ENCODE measurements around the gene TOMM22.

Gene TOMM22

DNA sequence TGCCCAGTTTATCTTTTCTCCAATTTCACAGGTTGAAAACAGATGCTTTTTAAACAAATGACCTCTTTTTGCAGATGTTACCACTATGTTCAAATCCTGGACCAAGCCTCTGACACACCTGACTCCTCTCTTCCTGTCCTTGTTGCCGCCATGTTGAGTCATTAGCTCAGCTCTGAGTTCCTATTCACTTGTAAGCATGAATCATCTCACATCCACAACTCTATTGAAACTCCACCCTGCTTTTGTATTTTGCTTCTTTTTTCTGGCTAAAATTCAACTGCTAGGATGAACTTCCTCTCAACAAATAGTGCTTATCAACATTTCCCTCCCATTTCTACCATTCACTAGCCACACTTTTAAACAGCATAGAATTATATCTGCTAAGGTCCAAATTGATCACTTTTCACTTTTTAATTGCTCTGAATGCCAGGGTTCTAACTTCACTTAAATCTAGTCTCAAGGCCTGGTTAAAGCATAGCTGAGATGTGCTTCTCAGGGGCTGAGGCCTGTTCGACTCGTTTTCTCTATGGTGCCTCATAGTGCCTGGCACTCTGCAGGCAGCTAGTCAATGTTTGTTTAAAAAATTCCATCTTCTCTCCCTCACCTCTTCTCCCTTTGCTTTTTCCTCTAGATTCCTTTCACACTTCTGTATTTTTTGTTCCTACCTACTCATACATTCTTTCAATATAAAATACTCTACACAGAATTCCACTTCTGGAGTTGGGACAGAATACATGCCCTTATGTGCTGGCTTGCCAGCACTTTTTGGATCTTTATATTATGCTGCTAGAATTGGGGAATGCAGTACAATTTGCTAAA lies 15.1 kb downstream of the TOMM22 start:
- DNase-seq, result no peak

DNA sequence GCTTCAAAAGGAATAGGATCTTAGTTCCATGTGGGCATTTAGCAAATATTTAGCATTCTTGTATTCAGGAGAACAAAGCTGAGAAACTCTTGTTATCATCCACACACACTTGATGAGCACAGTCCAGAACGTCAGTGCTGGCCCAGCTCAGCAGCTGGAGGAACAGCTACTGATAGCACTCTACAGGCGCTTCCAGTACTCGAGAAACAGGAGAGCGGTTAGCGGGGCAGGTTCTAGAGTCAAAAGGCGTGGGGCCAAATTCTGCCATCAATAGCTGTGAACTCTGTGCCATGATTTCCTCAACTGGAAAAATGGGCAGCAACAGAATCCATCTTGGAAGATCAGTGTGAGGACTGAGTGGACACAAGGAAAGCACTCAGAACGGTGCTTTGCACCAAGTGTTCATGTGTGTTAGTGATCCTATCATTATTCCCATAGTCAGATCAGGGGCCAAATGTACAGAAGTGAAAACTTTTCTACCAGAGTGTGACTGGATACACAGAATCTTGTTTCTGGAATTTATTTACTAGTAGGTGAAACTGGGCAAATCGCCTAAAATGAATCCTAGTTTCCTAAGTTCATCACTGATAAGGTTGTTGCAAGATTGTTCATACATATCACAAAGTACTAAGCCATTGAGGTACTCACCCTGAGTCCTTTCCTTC lies 15.8 kb downstream of the TOMM22 start:
- no peak for DNase-seq

DNA sequence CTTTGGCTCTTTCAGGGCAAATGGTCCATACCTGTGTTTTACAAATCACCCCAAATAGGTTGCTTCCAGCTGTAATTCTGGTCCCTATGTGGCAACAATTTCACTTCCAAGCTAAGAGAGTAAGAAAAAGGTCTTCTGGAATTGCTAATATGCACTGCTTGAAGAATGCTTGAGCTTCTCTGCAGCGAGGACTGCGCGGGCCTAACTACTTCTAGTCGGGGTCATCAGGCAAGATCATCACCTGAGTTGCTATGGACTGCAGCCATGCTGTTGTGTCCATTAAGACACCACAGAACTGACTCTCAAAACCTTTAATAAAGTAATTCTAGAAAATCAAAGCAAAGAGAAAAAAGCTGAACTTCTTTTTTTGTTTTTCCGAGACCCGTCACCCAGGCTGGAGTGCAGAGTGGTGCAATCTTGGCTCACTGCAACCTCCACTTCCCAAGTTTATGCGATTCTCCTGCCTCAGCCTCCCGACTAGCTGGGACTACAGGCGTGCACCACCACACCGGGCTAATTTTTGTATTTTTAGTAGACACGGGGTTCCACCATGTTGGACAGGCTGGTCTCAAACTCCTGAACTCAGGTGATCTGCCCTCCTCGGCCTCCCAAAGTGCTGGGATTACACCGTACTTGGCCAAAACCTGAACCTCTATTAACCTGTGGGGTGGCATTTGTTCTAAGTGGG lies 16.8 kb downstream of the TOMM22 start:
- no peak for DNase-seq

DNA sequence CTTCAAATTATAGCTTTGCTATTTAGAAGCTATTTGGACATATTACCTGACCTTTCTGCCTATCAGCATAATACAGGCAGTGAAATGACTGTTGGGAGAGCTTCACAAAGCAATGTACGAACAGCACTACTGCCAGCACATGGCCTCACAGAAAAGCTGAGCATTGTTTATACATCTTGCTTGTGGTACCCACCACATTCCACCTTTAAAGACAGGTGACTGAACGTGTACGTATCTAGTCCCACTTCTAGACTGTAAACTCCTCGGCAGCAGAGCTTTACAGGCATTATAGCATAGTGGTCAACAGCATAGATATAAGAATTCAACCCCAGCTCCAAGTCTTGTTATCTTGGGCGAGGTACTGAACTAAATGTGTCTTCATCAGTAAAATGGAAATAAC lies 17.4 kb downstream of the TOMM22 start:
- DNase-seq, result no peak

DNA sequence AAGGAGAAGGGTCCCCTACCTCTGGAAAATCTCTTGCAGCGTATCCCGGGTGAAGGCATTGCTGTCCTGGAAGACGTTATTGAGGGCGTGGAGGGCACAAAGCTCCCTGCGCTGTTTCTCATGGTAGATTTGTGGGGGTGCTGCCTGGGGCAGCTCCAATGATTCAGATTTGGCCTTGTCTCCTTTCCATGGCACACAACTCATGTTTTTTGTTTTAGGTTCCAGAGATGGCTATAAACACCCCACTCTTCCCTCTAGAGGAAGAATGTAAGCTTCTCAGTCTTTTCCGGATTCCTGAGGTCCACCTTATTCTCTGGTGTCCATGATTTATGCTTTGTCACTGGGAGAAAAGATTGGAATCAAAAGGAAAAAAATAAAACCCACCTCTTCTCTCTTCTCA lies 18.0 kb downstream of the TOMM22 start:
- DNase-seq, result no peak

DNA sequence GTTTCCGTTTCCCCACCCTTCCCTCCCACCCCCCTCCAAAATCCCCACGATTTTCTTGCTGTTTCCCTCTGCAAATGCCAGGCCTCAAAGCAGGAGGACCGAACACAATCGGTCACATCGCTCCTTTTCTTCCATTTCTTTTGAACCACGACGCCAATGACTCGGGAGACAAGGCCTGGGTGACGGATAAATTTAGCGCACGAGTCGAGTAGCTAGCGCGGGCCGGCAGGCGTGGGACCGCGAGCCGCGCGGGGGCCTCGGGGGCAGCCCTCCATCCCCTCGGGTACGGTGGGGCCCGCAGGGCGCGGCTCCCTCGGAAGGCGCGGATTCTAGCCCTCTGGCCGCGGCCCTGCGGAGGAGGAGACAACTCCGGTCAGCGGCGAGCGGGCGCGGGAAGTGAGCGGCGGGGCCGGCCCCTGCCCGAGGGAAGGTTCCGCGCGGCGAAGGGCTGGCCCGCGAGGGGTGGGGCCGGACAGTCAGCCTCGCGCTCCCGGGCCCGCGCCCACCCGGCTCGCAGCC lies 18.6 kb downstream of the TOMM22 start:
- no peak for DNase-seq

DNA sequence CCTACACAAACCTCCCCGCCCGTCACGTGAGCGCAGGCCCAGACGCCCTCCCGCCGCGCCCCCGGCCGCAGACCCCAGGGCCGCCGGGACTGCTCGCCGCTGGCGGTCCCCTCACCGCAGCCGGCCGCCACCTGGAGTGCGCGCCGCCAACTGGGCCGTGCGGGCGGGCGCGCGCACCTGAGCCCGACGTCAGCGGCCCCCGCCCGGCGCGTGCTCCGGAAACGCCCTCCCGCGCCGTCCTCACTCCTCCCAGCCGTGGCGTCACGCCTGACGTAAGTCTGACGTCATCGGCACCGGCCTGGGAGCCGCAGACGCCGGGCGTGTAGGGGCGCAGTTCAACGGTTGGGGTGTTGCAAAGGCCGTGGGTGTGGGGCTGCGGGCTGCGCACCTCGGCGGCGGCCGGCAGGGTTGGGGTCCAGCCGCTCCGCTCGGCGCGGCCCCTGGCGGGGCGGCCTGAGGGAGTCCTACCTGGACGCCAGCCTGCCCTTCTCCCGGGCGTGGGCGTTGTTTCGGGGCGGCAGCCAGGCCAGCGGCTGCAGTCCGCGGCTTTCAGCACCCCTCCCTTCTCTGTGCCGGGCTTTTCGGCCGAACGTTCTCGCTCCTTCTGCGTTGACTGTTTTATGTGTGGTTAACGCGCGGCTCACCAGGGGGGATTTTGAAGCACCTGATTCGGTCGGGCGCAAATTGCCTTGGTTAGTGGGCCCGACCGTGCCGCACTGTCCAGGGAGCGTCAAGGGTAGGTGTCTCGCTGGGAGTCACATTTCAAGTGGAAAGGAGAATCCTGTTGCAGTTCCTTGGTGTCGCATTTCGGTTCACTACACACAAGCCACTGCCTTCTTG lies 19.3 kb downstream of the TOMM22 start, which contains the start of gene JOSD1:
Gene JOSD1, minus strand, starts transcription at position 155 of the 840 bp plus-strand sequence. CDS start 956 bp downstream, outside the sequence.
- DNase-seq, result peak; percentile 1

DNA sequence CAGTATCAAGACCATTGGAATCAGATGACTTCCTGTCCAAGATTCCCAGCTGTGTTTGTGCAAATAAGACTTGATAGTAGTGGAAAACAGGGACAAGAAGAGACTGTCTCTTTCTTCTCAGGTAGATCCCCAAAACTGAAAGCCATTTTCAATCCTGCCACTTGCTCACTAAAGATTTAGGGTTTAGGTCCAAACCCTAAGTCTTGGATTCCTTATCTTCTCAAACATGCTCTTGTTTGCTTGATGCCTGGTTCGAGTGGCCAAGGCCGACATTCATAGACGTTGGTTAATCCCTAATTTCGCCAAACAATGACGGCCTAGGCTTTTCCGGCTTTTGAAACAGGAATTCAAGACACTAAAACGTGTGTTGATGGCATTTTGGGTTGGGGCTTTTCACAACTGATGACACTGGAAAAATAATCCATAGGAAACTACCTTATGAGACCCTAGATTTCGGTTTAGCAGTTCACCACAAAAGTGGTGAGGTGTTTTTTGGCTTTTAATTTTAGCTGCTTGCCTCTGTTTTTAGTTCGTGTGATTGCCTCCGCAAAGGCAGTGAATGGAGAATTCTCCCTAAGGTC lies 23.0 kb downstream of the TOMM22 start:
- no peak for DNase-seq

DNA sequence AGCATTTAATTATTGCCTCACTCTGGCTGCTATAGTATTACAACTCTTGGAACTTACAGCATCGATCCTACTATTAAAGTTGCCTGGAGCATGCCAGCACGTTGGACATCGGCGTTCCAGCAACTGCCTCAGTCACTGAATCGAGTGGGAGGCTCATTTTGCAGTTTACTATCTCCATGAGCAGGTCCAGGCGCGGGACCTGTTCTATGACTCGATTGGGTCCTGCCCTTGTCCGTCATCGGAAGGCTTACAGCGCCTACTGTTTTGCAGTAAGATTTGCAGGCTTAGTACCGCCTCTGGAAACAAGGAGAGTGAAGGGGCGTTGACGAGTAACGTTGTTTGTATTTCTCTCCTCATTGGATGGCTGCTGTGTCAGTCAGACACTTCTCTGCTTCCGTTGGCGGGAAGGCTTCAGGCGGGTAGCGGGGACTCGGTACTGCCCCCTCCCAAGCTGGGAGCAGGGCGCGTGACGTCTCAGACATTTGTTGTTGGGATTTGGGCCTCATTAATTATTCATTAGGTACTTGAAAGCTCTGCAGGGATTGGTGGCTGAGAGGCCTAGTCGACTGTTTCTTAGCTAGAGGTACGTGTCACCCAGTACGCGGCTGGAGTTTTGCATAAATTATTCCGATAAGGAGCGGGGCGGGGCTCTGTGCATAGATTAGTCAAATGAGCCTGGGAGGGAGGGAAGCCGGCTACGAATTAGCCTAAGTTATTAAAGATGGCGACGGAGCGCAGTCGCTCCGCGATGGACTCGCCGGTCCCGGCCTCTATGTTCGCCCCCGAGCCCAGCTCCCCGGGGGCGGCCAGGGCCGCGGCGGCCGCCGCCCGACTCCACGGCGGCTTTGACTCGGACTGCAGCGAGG lies 23.7 kb downstream of the TOMM22 start, which contains the start of gene GTPBP1:
Gene GTPBP1, plus strand, starts transcription at position 710 of the 866 bp plus-strand sequence. Its CDS starts 12 bp downstream, at position 722.
- peak; percentile 97 for DNase-seq

DNA sequence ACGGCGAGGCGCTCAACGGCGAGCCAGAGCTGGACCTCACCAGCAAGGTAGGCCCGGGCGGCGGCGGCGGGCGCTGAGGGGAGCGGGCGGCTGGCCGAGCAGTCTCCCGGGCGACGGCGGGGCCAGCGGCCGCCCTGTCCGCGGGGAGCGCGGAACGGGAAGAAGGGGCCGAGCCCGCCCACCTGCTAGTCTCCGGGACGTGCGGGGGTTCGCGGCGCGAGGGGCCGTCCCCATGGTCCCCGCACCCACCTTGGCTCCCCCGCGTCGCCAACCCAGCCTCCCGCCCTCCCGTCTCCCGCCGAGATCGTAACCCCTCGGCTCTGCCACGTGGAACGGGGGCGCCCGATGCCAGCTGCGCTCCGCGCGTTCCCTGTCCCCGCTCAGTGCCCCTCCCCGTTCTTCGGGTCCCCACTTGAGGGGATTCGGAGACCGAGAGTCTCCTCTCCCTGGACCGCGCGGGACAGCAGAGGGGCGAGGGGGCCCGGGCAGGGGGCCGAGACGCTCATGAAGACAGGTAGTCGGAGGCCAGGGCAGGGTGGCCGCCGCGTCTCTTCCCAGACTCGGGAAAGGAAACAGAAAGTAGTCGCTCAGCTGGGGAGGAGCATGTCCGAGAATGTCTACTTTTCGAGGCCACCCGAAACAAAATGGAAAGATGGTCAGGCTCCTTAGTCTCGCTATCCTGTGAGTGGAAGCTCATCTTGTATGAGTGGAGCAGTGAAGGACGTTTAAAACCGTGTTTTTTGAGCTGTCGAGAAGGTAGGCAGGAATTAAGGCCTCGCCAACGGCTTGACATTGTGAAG lies 24.5 kb downstream of the TOMM22 start:
- DNase-seq, result no peak

DNA sequence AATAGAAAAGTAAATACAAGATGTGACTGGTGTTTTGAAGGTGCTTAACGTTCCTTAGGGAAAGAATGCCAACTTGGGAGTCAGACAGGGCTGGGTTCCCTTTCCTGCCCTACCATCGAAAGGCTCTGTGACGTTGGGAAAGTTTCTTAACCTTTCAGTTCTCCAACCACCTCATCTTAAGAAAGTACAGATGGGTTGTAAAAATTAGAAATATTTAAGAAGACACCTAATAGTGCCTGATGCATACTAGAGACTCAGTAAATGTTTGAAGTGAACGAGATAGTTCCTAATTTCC lies 25.1 kb downstream of the TOMM22 start:
- no peak for DNase-seq

DNA sequence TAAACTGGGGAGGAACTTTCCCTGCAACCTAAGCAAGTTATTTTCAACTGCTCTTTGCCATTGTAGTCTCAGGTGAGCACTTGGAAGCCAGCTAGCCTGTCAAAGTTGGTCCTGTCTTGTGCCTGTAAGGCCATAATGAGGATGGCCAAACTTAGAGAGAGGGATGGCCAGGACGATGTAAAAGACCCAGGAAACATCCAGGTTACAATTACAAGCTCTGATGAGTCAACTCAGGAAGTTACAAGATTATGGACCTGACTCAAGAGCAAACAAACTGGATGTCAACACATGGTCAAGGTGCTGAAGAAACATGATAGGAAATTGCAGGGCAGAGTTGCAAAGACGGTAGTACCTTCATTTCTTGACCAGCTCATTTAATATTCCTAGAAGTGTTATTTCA lies 25.6 kb downstream of the TOMM22 start:
- DNase-seq, result no peak

DNA sequence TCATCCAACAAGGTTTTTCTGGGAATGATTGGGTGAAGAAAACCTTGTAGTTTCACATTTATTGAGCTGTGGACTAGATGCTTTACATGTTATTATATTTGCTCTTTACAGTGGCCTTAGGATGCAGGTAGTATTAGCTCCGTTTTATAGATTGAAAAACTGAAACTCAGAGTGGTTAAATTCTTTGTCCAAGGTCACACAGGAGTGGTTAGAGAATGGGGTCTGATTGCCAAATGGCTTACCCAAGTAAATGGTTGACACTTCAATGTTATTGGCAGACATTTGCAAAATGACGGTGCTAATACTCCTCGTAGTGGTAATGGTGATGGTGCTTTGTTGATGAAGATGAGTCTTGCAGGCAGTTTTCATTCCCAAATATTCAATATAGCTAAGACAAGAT lies 26.2 kb downstream of the TOMM22 start:
- DNase-seq, result no peak

DNA sequence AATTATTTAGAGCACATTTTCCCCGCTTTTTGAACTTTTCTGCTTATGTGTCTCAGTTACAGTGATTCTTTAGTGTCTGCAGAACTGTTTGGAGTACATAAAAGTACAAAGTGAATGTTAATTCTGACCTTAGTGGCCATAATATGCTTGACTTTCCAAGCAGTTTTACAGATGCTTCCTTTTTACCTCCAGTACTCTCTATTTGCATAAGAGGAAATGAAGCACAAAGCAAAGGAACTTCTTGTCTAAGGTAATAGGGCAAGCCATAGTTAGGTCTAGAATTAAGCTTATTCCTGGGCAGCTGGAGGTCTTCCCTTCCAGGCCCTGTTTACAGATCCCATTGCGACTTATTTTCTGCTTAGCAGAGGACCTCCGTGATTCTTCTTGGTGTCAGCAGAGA lies 27.5 kb downstream of the TOMM22 start:
- no peak for DNase-seq

DNA sequence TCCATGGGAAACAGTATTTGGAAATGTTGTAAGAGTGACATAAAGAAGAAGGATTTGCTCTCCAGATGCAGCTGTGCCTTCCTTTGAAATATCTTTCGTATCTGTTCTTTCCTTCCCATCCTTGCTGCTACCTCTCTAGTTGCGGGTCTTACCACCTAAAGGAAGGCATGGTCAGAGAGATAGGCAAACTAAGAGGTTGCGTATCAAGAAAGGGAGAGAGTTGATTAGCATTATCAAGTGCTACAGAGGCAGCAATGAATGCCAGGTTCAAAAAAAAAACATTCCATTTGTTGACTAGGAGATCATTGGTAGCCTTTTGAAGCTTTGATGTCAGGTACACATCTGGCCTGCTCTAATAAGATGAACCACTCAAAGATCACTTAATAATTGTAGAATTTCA lies 28.6 kb downstream of the TOMM22 start:
- no peak for DNase-seq

DNA sequence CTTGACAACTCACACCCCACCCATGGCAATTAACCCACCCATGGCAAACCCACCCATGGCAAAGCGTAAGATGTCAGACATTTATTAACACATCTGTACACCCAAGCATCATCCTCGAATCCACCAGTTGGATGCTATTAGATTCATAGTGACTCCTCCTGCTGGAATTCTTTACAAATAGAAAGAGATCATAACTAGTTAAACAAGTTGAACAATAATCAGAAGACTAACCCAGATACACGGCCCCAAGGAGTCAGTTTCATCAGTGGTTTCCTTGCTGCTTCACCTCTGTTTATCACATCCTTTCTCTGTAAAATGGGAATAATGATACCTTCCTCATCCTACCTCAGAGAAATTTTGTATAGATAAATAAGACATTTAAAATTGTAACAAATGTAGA lies 29.1 kb downstream of the TOMM22 start:
- no peak for DNase-seq

DNA sequence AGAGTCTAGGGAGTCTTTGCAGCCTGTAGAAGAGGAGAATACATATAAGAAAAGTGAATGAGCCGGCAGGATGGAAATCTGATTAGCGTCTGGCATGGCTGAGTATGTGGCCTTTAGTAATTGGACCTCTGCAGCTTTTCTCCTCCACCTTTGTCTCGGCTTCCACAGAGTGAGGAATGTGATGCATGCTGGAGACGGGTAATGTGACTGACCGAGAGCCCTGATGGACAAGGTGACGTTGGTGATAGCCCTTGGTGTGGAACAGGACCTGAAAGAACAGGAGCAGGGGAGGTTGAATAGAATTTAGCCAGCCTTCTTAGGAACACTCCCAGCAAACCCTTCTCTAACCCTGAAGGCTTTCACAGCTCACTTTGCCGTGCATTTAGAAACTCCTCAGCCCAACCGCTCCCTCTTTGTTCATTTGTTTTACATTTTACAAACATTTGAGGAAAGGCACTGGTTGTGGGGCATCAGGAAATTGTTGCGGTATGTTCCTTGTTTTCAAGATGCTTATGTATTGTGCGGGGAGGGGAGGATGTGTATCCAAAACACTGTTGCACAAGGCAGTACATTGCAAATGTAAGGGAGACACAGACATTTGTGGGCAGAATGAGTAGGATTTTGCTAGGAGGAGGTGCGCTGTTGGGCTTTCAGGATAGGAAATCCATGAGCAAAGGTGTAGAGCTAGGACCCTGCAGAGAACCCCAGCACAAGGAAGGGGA lies 30.9 kb downstream of the TOMM22 start:
- DNase-seq, result no peak

DNA sequence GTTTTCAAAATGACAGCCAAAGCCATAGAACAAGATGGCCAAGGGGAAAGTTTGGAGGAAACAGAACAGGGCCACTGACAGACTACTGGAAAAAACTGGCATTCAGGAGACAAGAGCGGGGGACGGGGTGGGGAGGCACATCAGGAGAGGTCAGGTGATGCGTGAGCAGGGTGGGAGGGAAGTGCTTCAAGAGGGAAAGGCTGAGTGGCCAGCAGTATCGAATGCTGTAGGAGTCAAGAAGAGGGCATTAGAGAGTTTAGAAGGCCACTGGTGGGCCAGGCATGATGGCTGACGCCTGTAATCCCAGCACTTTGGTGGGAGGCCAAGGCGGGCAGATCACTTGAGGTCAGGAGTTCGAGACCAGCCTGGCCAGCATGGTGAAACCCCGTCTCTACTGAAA lies 32.2 kb downstream of the TOMM22 start:
- no peak for DNase-seq

DNA sequence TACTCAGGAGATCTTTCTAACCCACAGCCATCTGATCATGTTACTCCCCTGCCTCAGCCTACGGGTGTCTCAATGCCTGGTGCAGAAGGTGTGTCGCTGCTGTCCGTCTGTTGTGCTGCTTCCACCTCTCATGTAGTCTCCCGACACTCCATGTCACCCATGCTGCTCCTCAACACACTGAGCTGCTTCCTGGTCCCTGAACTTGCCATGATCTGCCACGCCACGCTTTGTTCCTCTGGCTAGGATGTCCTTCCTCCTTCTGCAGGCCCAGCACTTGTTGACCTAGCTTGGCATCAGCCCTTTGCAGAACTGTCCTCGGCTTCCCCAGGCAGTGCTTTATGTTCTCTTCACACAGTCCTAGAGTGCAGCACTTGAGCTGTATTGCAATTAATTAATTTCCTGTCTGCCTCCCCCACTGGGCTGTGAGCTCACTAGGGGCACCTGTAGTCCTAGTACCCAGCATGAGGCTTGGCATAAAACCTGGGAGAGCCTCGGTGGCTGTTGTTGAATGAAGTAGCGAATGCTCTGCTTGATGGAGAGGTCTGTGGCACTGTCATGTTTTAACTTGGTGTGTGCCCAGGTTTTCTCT lies 33.5 kb downstream of the TOMM22 start:
- peak; percentile 6 for DNase-seq
